Measurements from ENCODE around the gene SLC26A11.
"Not testable (repeated sequence)": the region's sequence is repeated elsewhere in the genome, so short reads cannot be mapped to it uniquely, and the experiment has no call there.

SLC26A11 gene

DNA sequence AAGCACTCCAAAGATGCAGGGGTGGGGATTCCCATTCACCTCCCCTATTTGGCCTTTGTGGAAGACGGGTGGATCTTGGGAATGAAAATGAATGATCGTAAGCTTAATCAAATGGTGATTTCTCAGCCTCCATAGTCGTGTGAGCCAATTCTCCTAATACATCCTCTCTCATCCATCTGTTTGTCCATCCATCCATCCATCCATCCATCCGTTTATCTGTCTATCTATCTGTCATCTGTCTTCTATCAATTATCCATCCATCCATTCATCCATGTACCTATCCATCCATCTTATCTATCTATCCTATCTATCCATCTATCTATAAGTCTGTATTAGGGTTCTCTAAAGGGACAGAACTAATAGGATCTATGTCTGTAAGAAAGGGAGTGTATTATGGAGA, 48.2 kb downstream of the SLC26A11 start:
- peaks cover 33% of the 10 kb centered on the region for H3K4me1 Mint-ChIP-seq
- no peaks in the 10 kb centered on the region for H3K9me3 Mint-ChIP-seq
- no peaks in the 10 kb centered on the region for H3K27me3 Mint-ChIP-seq
- H3K36me3 Mint-ChIP-seq = peaks cover 9% of the 10 kb centered on the region
- no peak overlapping the region for H3K4me3 Mint-ChIP-seq
- H3K27ac Mint-ChIP-seq = no peak overlapping the region

GRCh38 chr17:80269405-80269807, 49.2 kb downstream of the SLC26A11 start:
- Mint-ChIP-seq H3K4me3 (no peak overlapping the region), H3K36me3 (peaks cover 15% of the 10 kb centered on the region), H3K4me1 (peaks cover 39% of the 10 kb centered on the region), H3K27ac (no peak overlapping the region), H3K9me3 (no peaks in the 10 kb centered on the region), H3K27me3 (no peaks in the 10 kb centered on the region)

GRCh38 chr17:80270104-80270503, 49.9 kb downstream of the SLC26A11 start:
- Mint-ChIP-seq H3K9me3 (no peaks in the 10 kb centered on the region), H3K4me3 (no peak overlapping the region), H3K27me3 (no peaks in the 10 kb centered on the region), H3K36me3 (peaks cover 15% of the 10 kb centered on the region), H3K4me1 (peaks cover 36% of the 10 kb centered on the region), H3K27ac (peak overlapping the region; percentile 38)

- Mint-ChIP-seq H3K4me3 (no peak overlapping the region), H3K9me3 (no peaks in the 10 kb centered on the region), H3K4me1 (peaks cover 32% of the 10 kb centered on the region), H3K27me3 (no peaks in the 10 kb centered on the region), H3K36me3 (peaks cover 11% of the 10 kb centered on the region), H3K27ac (peak overlapping the region; percentile 81)
Observed at GRCh38 chr17:80270836-80271235, 50.6 kb downstream of the SLC26A11 start.

DNA sequence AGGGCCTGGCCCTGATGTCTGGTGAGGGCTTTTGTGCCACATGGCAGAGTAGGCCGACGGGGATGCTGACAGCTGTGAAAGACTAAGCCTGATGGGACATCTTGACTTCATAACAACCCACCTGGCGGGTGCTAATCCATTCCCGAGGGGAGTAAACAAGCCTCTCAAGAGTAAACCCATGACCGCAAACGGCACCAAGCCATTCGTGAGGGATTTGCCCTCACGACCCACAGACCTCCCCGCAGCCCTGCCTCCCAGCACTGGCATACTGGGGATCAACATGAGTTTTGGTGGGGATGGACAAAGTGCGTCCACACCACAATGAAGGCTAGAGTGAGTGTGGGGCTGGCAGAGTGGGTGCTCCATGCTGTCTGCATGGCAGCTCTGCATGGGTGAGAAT, 52.1 kb downstream of the SLC26A11 start:
- no peak overlapping the region for H3K4me3 Mint-ChIP-seq
- H3K36me3 Mint-ChIP-seq = peaks cover 12% of the 10 kb centered on the region
- peaks cover 31% of the 10 kb centered on the region for H3K4me1 Mint-ChIP-seq
- no peaks in the 10 kb centered on the region for H3K9me3 Mint-ChIP-seq
- H3K27me3 Mint-ChIP-seq = no peaks in the 10 kb centered on the region
- H3K27ac Mint-ChIP-seq = no peak overlapping the region

GRCh38 chr17:80274331-80274730, 54.1 kb downstream of the SLC26A11 start:
- Mint-ChIP-seq H3K9me3 (no peaks in the 10 kb centered on the region), H3K27me3 (no peaks in the 10 kb centered on the region), H3K4me3 (peak overlapping the region; percentile 28), H3K27ac (peak overlapping the region; percentile 89), H3K36me3 (peaks cover 12% of the 10 kb centered on the region), H3K4me1 (peaks cover 27% of the 10 kb centered on the region)

DNA sequence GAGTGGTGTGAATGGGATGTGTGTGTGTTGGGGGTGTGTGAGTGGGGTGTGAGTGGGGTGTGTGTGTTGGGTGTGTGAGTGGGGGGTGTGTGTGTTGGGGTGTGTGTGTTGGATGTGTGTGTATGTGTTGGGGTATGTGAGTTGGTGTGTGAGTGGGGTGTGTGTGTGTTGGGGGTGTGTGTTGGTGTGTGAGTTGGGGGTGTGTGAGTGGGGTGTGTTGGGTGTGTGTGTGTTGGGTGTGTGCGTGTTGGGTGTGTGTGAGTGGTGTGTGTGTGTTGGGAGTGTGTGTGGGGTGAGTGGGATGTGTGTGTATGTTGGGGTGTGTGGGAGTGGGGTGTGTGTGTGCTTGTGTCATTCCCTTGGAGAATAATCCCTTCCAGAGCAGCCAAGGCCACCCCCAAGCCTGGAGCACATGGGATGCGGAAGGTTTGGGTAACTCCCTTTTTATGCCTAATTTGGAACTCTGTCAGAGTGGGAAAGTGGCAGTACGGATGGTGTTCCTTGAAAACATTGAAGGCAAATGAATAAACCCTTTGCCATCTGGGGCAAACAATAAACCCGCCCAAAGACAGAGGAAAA, 54.7 kb downstream of the SLC26A11 start:
- H3K36me3 Mint-ChIP-seq = peaks cover 15% of the 10 kb centered on the region
- H3K9me3 Mint-ChIP-seq = no peaks in the 10 kb centered on the region
- H3K4me3 Mint-ChIP-seq = no peak overlapping the region
- H3K4me1 Mint-ChIP-seq = peaks cover 33% of the 10 kb centered on the region
- H3K27me3 Mint-ChIP-seq = no peaks in the 10 kb centered on the region
- peak overlapping the region; percentile 65 for H3K27ac Mint-ChIP-seq

- H3K9me3 Mint-ChIP-seq, H3K4me3 Mint-ChIP-seq, H3K27me3 Mint-ChIP-seq: not testable (repeated sequence)
- H3K4me1 Mint-ChIP-seq = peaks cover 35% of the 10 kb centered on the region
- peak overlapping the region; percentile 17 for H3K27ac Mint-ChIP-seq
- peaks cover 16% of the 10 kb centered on the region for H3K36me3 Mint-ChIP-seq
Observed at GRCh38 chr17:80275857-80276256, 55.6 kb downstream of the SLC26A11 start.

GRCh38 chr17:80277751-80278671, 57.8 kb downstream of the SLC26A11 start:
- Mint-ChIP-seq H3K36me3 (peaks cover 12% of the 10 kb centered on the region), H3K4me3 (no peak overlapping the region)

DNA sequence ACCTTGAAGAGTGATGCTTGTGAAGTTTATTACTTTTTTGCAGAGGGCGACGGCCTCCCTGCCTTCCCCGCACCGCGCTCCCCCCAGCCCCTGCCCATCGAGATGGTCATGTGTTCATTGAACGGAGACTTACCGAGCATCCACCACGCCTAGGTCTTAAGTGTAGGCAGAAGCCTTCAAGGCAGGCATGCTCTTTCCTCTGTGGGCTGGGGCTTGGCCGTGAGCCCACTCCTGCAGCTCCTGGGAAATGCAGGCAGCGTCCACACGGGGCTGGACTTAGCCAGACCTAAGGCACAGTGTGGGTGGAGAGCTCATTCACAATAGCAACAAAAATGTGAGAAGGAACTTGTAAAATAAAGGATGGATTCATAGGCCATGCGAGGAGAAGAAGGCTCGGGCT, 59.7 kb downstream of the SLC26A11 start:
- Mint-ChIP-seq H3K27me3 (no peaks in the 10 kb centered on the region), H3K4me3 (peak overlapping the region; percentile 26), H3K9me3 (no peaks in the 10 kb centered on the region), H3K36me3 (peaks cover 9% of the 10 kb centered on the region), H3K27ac (peak overlapping the region; percentile 72), H3K4me1 (peaks cover 24% of the 10 kb centered on the region)

More at GRCh38 chr17:80277751-80278671, 57.8 kb downstream of the SLC26A11 start:
- Mint-ChIP-seq H3K4me1 (peaks cover 29% of the 10 kb centered on the region), H3K27me3 (no peaks in the 10 kb centered on the region), H3K27ac (peak overlapping the region; percentile 59), H3K9me3 (no peaks in the 10 kb centered on the region)

DNA sequence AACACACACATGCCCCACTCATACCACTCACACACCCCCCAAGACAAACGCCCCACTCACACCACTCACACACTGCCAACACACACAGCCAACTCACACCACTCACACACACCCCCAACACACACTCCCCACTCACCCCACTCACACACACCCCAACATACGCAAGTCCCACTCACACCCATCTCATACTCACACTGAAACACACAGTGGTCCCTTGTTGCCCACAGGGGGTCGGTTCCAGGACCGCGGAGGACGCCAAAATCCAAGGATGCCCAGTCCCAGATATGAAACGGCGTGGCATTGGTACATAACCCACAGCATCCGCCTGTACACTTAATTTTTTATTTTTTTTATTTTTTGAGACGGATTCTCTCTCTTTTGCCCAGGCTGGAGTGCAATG, 61.3 kb downstream of the SLC26A11 start:
- Mint-ChIP-seq H3K9me3 (no peaks in the 10 kb centered on the region), H3K27me3 (no peaks in the 10 kb centered on the region), H3K36me3 (peaks cover 6% of the 10 kb centered on the region), H3K4me3 (no peak overlapping the region), H3K4me1 (peaks cover 16% of the 10 kb centered on the region), H3K27ac (no peak overlapping the region)

DNA sequence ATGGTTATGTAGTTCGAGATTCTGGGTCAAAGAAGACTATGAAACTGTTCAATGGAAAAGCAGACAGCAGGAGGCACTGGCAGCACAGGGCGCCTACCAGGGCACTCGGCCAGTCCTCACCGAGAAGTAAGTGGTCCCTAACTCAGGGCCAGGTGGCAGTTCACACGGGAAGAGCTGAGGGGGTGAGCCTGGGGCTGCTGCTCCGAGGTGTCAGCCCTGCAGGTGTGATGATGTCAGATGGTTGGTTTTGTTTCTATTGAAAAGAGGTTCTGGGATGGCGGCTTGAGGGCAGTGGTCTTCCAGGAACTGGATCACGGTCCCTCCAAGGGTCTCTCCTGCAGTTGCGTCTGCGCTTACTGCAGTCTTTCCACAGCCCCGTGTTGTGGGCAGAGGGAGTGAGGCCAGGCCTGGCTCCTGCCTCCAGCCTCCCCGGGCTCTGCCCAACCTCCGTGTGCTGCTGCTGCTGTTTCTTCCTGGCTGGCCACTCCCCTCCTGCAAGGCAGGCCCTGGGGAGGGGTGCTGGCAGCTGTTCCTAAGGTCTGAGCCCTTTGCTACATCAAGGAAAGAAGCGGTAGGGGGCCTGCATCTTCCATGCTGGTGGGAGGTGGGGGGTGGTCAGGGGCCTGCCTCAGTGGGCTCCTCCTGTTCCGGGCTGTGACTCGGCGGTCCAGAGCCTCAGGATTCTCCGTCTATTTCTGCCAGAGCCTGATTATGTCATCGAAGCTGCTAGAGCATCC, 63.1 kb downstream of the SLC26A11 start:
- no peak overlapping the region for H3K27ac Mint-ChIP-seq
- peaks cover 19% of the 10 kb centered on the region for H3K4me1 Mint-ChIP-seq
- no peaks in the 10 kb centered on the region for H3K9me3 Mint-ChIP-seq
- H3K27me3 Mint-ChIP-seq = no peaks in the 10 kb centered on the region
- H3K36me3 Mint-ChIP-seq = peaks cover 6% of the 10 kb centered on the region
- no peak overlapping the region for H3K4me3 Mint-ChIP-seq

- Mint-ChIP-seq H3K36me3 (peaks cover 8% of the 10 kb centered on the region), H3K4me3 (no peak overlapping the region), H3K27ac (peak overlapping the region; percentile 30)
Observed at GRCh38 chr17:80284631-80285030, 64.4 kb downstream of the SLC26A11 start.

GRCh38 chr17:80285237-80285920, 65.2 kb downstream of the SLC26A11 start:
- no peaks in the 10 kb centered on the region for H3K27me3 Mint-ChIP-seq
- no peak overlapping the region for H3K4me3 Mint-ChIP-seq
- H3K36me3 Mint-ChIP-seq = peaks cover 4% of the 10 kb centered on the region
- no peaks in the 10 kb centered on the region for H3K9me3 Mint-ChIP-seq
- H3K27ac Mint-ChIP-seq = peak overlapping the region; percentile 46
- peaks cover 8% of the 10 kb centered on the region for H3K4me1 Mint-ChIP-seq

More at GRCh38 chr17:80284631-80285030, 64.4 kb downstream of the SLC26A11 start:
- Mint-ChIP-seq H3K9me3 (no peaks in the 10 kb centered on the region), H3K27me3 (no peaks in the 10 kb centered on the region), H3K4me1 (peaks cover 13% of the 10 kb centered on the region)

GRCh38 chr17:80286638-80286960, 66.4 kb downstream of the SLC26A11 start:
- peaks cover 8% of the 10 kb centered on the region for H3K36me3 Mint-ChIP-seq
- no peak overlapping the region for H3K27ac Mint-ChIP-seq
- no peak overlapping the region for H3K4me3 Mint-ChIP-seq
- no peaks in the 10 kb centered on the region for H3K27me3 Mint-ChIP-seq
- H3K4me1 Mint-ChIP-seq = peaks cover 8% of the 10 kb centered on the region
- H3K9me3 Mint-ChIP-seq = no peaks in the 10 kb centered on the region

Data from activated naive CD4-positive, alpha-beta T cell treated with anti-CD3 and anti-CD28 coated beads, Interleukin-2, amount 50 U/mL, for 24 hours (primary cell).